ENCODE measurements around the gene SDE2. TPM values are rescaled to one million over a fixed set of nuclear protein-coding genes. Genes with fewer than 3 reads are reported as not detected.
A peak's percentile ranks its signal among the peaks of the same experiment; 100 is the strongest.

The SDE2 gene
- total and polyA plus RNA-seq, 12 donors: 4.3 to 32.9 (median 16.9) TPM

- Histone ChIP-seq H3K27me3 (no peaks in the 10 kb centered on the region), H3K4me1 (replicated peaks in 1 of 2) (peaks cover 4 to 13% of the 10 kb centered on the region in 2 donors), H3K4me3 (no peak overlapping the region), H3K36me3 (replicated peaks in 1 of 2) (no peaks in the 10 kb centered on the region), H3K9me3 (replicated peaks in 1 of 3) (no peaks in the 10 kb centered on the region), H3K27ac (no peak overlapping the region)
- WGBS, 4 donors: 92 to 97% (median 95%) methylated on average over 4 to 5 of the region's 5 CpGs
- peak in 1 of 7 donors; percentile 40 for DNase-seq
- intact Hi-C loops (cut with DNase I): no loop called here
- TF ChIP-seq CTCF (IDR thresholded peaks at IDR 0.05) (no peak), POLR2A (IDR thresholded peaks at IDR 0.05) (no peak)
These were observed 36.8 kb upstream of the SDE2 start for GRCh38 chr1:226035915-226036314.

- DNase-seq: peak; percentile 82 to 96 (median 94)
- TF ChIP-seq CTCF (IDR thresholded peaks at IDR 0.05) (no peak), POLR2A (IDR thresholded peaks at IDR 0.05) (no peak)
- no peaks in the 10 kb centered on the region for H3K36me3 ChIP-seq (replicated peaks in 1 of 2)
- peak overlapping the region in 4 of 5 donors; percentile 53 to 80 (median 76) for H3K27ac ChIP-seq
- H3K4me3 ChIP-seq: no peak overlapping the region
- intact Hi-C loops (cut with DNase I): no loop called here
- H3K4me1 ChIP-seq (replicated peaks in 1 of 2): peaks cover 4 to 13% of the 10 kb centered on the region in 2 donors
- WGBS, 4 donors: 11 to 28% (median 20%) methylated on average over 5 to 6 of the region's 6 CpGs
- H3K9me3 ChIP-seq (replicated peaks in 1 of 3): no peaks in the 10 kb centered on the region
- no peaks in the 10 kb centered on the region for H3K27me3 ChIP-seq
These were observed 35.3 kb upstream of the SDE2 start for GRCh38 chr1:226034482-226034881.

GRCh38 chr1:226033991-226034390 lies 34.8 kb upstream of the SDE2 start:
- no peaks in the 10 kb centered on the region for H3K27me3 ChIP-seq

DNA sequence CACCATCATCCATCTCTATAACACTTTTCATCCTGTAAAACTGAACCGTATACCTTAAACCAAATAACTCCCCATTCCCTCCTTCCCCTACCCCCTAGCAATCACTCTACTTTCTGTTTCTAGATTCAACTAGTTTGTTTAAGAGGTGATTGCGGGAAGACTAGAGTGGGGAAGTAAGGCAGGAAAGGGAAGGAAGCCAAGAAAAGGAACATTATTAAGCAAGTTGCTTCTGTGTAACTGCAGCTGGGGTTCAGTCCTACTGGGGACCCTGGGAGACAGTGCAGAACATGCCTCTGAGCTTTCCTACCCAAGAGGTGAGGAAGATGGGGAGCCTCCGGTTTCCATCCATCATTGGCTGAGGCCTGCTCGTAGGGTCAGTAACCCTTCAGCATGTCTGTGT lies 34.4 kb upstream of the SDE2 start:
- peak in 2 of 7 donors; percentile 10 to 23 for DNase-seq
- peak overlapping the region in 3 of 5 donors; percentile 73 to 80 (median 79) for H3K27ac ChIP-seq
- H3K4me3 ChIP-seq: no peak overlapping the region
- no peak for TF ChIP-seq CTCF (IDR thresholded peaks at IDR 0.05)
- no peak for TF ChIP-seq POLR2A (IDR thresholded peaks at IDR 0.05)
- H3K27me3 ChIP-seq: no peaks in the 10 kb centered on the region
- no peaks in the 10 kb centered on the region for H3K9me3 ChIP-seq (replicated peaks in 1 of 3)
- WGBS, 4 donors: 81 to 89% (median 84%) methylated on average over 4 of the region's 4 CpGs
- intact Hi-C loops (cut with DNase I): no loop called here
- H3K36me3 ChIP-seq (replicated peaks in 1 of 2): no peaks in the 10 kb centered on the region
- H3K4me1 ChIP-seq (replicated peaks in 1 of 2): peaks cover 4 to 13% of the 10 kb centered on the region in 2 donors

More at GRCh38 chr1:226033991-226034390, 34.8 kb upstream of the SDE2 start:
- Histone ChIP-seq H3K27ac (peak overlapping the region in 3 of 5 donors; percentile 73 to 80 (median 79)), H3K4me3 (no peak overlapping the region), H3K36me3 (replicated peaks in 1 of 2) (no peaks in the 10 kb centered on the region), H3K4me1 (replicated peaks in 1 of 2) (peaks cover 4 to 13% of the 10 kb centered on the region in 2 donors), H3K9me3 (replicated peaks in 1 of 3) (no peaks in the 10 kb centered on the region)
- no peak for DNase-seq
- TF ChIP-seq POLR2A (IDR thresholded peaks at IDR 0.05) (no peak), CTCF (IDR thresholded peaks at IDR 0.05) (no peak)
- intact Hi-C loops (cut with DNase I): no loop called here
